HepG2 (cell line): Measurements from ENCODE around the gene ZMIZ1. TPM values are rescaled to one million over a fixed set of nuclear protein-coding genes. Genes with fewer than 3 reads are reported as not detected.
A peak's percentile ranks its signal among the peaks of the same experiment; 100 is the strongest.

Source experiments
- AGO2 ChIP-seq: fragments of 200-400 bp; formaldehyde crosslinking; optimal IDR thresholded peaks from 2 replicates; pipeline ENCODE3; 2017; ENCODE audit warnings: mild to moderate bottlenecking, low read depth, low read length, moderate library complexity
- AKAP8 ChIP-seq: sonication (generic); formaldehyde crosslinking; IDR thresholded peaks from 2 replicates; pipeline ENCODE4 v1.5.1; 2020; ENCODE audit warnings: mild to moderate bottlenecking, missing genetic modification reagents
- ARHGAP35 ChIP-seq: sonication (generic); formaldehyde crosslinking; IDR thresholded peaks from 2 replicates; pipeline ENCODE4 v1.9.0; 2022; ENCODE audit warnings: mild to moderate bottlenecking, inconsistent platforms, moderate library complexity, missing genetic modification reagents, borderline replicate concordance
- ARNT ChIP-seq: fragments of 450-650 bp; IDR thresholded peaks from 2 replicates; pipeline ENCODE4 v1.6.1; 2017
- CENPT ChIP-seq: sonication (generic); formaldehyde crosslinking; IDR thresholded peaks from 2 replicates; pipeline ENCODE4 v1.8.0; 2022; ENCODE audit warnings: low read depth, mild to moderate bottlenecking, moderate library complexity, missing genetic modification reagents
- EP300 ChIP-seq, 3 experiments: sonication (generic) in 1 of 3; formaldehyde crosslinking in 1 of 3; IDR thresholded peaks; 2 replicates each; pipeline versions ENCODE4 v1.5.1 to v1.6.1; 2011 to 2020; ENCODE audit warnings: low read depth in 2 of 3, low read length in 2 of 3, borderline replicate concordance in 1 of 3, improper control_type of control experiment in 1 of 3, mild to moderate bottlenecking in 1 of 3, missing genetic modification reagents in 1 of 3, moderate library complexity in 1 of 3
- FOXA3 ChIP-seq: IDR thresholded peaks from 2 replicates; pipeline ENCODE4 v1.6.1; 2016; ENCODE audit warnings: missing genetic modification reagents, missing compliant biosample characterization
- JUNB ChIP-seq: sonication (generic); formaldehyde crosslinking; IDR thresholded peaks from 2 replicates; pipeline ENCODE4 v1.8.0; 2022; ENCODE audit warnings: missing genetic modification reagents, mild to moderate bottlenecking, borderline replicate concordance
- KLF9 ChIP-seq: IDR thresholded peaks from 2 replicates; pipeline ENCODE4 v1.6.1; 2016; ENCODE audit warnings: low read depth
- NFRKB ChIP-seq: fragments of 450-650 bp; IDR thresholded peaks from 2 replicates; pipeline ENCODE4 v1.6.1; 2017
- PITX1 ChIP-seq: sonication (generic); formaldehyde crosslinking; IDR thresholded peaks from 2 replicates; pipeline ENCODE4 v1.5.1; 2020; ENCODE audit warnings: mild to moderate bottlenecking, missing genetic modification reagents
- PRMT3 ChIP-seq: sonication (generic); formaldehyde crosslinking; IDR thresholded peaks from 2 replicates; pipeline ENCODE4 v1.8.1; 2022; ENCODE audit warnings: low read depth, mild to moderate bottlenecking, moderate library complexity, missing genetic modification reagents, borderline replicate concordance
- RNF2 ChIP-seq: fragments of 450-650 bp; conservative IDR thresholded peaks from 2 replicates; pipeline ENCODE4 v1.6.1; 2016; ENCODE audit warnings: low read depth
- SAP130 ChIP-seq: IDR thresholded peaks from 2 replicates; pipeline ENCODE4 v1.6.1; 2016; ENCODE audit warnings: low read depth
- SOX6 ChIP-seq, 2 experiments: fragments of 450-650 bp in 1 of 2; sonication (generic) in 1 of 2; formaldehyde crosslinking in 1 of 2; IDR thresholded peaks; 2 replicates each; pipeline versions ENCODE4 v1.4.0 to v1.6.1; 2017 to 2020; ENCODE audit warnings: antibody characterized with exemption in 1 of 2, mild to moderate bottlenecking in 1 of 2, missing genetic modification reagents in 1 of 2
- SPEN ChIP-seq: sonication (generic); formaldehyde crosslinking; IDR thresholded peaks from 2 replicates; pipeline ENCODE4 v1.5.1; 2020; ENCODE audit warnings: low read depth, mild to moderate bottlenecking, missing genetic modification reagents
- SRSF4 ChIP-seq: fragments of 200-400 bp; formaldehyde crosslinking; IDR thresholded peaks from one replicate; pipeline ENCODE4 v1.6.1; 2018; ENCODE audit warnings: mild to moderate bottlenecking, low read depth, low read length, moderate library complexity; ENCODE audit not compliant: poor library complexity, severe bottlenecking
- TCF7L2 ChIP-seq: IDR thresholded peaks from 2 replicates; pipeline ENCODE4 v1.6.1; 2011; ENCODE audit warnings: mild to moderate bottlenecking, low read depth, low read length, moderate library complexity
- WIZ ChIP-seq: sonication (generic); formaldehyde crosslinking; IDR thresholded peaks from 2 replicates; pipeline ENCODE4 v1.5.1; 2020; ENCODE audit warnings: mild to moderate bottlenecking, missing genetic modification reagents
- ZNF530 ChIP-seq: sonication (generic); formaldehyde crosslinking; IDR thresholded peaks from 2 replicates; pipeline ENCODE4 v1.5.0; 2020; ENCODE audit warnings: low read depth, mild to moderate bottlenecking, missing genetic modification reagents
- ZNF737 ChIP-seq: sonication (generic); formaldehyde crosslinking; IDR thresholded peaks from 2 replicates; pipeline ENCODE4 v1.5.0; 2020; ENCODE audit warnings: missing genetic modification reagents, mild to moderate bottlenecking, borderline replicate concordance
- ZNF878 ChIP-seq: sonication (generic); formaldehyde crosslinking; IDR thresholded peaks from 2 replicates; pipeline ENCODE4 v1.8.1; 2023; ENCODE audit warnings: mild to moderate bottlenecking, missing genetic modification reagents, moderate library complexity
- polyA plus RNA-seq, 8 experiments: library from polyadenylated mRNA; depleted of rRNA in 3 of 8; stranded (reverse) in 7 of 8; unstranded in 1 of 8; fragments of >200 nt; fragmentation: Illumina TruSeq in 4 of 8; extraction: Trizol in 4 of 8; gene quantifications; 2 replicates each; pipeline versions ENCODE4 v1.2.1 to v1.2.3, GENCODE V29; 2011 to 2016; ENCODE audit warnings: low read depth in 4 of 8, missing spikeins in 1 of 8, mixed read lengths in 1 of 8; ENCODE audit not compliant: insufficient read depth in 1 of 8
- total RNA-seq, 5 experiments: library from RNA; depleted of rRNA; stranded (reverse); fragments of >200 nt; fragmentation: Illumina TruSeq; extraction: Trizol; gene quantifications; 2 replicates each; pipeline ENCODE4 v1.2.3, GENCODE V29; 2016; ENCODE audit warnings: low read depth in 1 of 5
- TF ChIP-seq, protein P1 (sequence below): sonication (generic); formaldehyde crosslinking; IDR thresholded peaks from 2 replicates; pipeline ENCODE4 v1.9.0; 2021; ENCODE audit warnings: missing genetic modification reagents, mild to moderate bottlenecking, borderline replicate concordance
- TF ChIP-seq, protein P2 (sequence below): sonication (generic); formaldehyde crosslinking; conservative IDR thresholded peaks from 2 replicates; pipeline ENCODE4 v1.8.0; 2022; ENCODE audit warnings: mild to moderate bottlenecking, moderate library complexity, missing genetic modification reagents
- TF ChIP-seq, protein P3 (sequence below): sonication (generic); formaldehyde crosslinking; IDR thresholded peaks from 2 replicates; pipeline ENCODE4 v1.4.0; 2020; ENCODE audit warnings: mild to moderate bottlenecking, missing genetic modification reagents

Gene ZMIZ1
- total and polyA plus RNA-seq, 2 of the 13 experiments (the other 11 are each of a cell fraction or from before 2014, with no cell fraction given), result 5.3 to 10.2 TPM

DNA sequence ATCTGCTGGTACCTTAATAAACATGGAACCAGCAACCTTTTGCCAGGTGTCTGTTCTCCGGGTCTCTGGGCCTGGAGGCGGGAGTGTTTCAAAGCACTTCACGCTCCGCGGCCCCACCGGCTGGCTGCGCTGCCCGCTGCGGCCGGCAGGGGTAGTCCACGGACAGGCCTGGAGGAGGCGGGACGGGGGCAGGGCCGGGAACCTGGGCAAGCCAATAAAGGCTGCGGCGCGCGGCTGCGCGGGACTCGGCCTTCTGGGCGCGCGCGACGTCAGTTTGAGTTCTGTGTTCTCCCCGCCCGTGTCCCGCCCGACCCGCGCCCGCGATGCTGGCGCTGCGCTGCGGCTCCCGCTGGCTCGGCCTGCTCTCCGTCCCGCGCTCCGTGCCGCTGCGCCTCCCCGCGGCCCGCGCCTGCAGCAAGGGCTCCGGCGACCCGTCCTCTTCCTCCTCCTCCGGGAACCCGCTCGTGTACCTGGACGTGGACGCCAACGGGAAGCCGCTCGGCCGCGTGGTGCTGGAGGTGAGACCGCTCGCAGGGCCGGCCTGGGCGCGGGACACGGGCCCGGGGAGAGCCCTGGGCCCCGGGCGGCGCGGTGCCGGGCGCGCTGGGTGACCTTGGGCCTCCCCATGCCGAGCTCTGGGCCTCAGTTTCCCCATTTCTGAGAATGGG lies 278.6 kb downstream of the ZMIZ1 start, which contains the start of gene PPIF (continued):
- TF ChIP-seq, protein P1, sequence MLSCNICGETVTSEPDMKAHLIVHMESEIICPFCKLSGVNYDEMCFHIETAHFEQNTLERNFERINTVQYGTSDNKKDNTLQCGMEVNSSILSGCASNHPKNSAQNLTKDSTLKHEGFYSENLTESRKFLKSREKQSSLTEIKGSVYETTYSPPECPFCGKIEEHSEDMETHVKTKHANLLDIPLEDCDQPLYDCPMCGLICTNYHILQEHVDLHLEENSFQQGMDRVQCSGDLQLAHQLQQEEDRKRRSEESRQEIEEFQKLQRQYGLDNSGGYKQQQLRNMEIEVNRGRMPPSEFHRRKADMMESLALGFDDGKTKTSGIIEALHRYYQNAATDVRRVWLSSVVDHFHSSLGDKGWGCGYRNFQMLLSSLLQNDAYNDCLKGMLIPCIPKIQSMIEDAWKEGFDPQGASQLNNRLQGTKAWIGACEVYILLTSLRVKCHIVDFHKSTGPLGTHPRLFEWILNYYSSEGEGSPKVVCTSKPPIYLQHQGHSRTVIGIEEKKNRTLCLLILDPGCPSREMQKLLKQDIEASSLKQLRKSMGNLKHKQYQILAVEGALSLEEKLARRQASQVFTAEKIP (CRISPR knock-in tag), result no peak
- TF ChIP-seq SOX6 (IDR thresholded peaks at IDR 0.05) (no peak), SOX6 (CRISPR knock-in tag; IDR thresholded peaks at IDR 0.05) (no peak), AKAP8 (CRISPR knock-in tag) (no peak), ZNF737 (CRISPR knock-in tag) (no peak), SPEN (peak; percentile 59), TCF7L2 (no peak), NFRKB (no peak), AGO2 (peak; percentile 93), SRSF4 (no peak), ARNT (no peak), ARHGAP35 (CRISPR knock-in tag) (no peak), ZNF878 (CRISPR knock-in tag) (no peak), KLF9 (no peak), PRMT3 (CRISPR knock-in tag) (peak; percentile 72; the same call in 1 of the 2 replicates), FOXA3 (CRISPR knock-in tag) (0 out of 2 replicates have a peak, but pooled peaks have one; percentile 34), CENPT (CRISPR knock-in tag) (no peak), WIZ (no peak), JUNB (CRISPR knock-in tag) (no peak), SAP130 (no peak; the same call in 1 of the 2 replicates), EP300 (IDR thresholded peaks at IDR 0.05; ENCODE audit: low read depth in 2 of 2, low read length in 2 of 2) (no peak), EP300 (CRISPR knock-in tag; IDR thresholded peaks at IDR 0.05; ENCODE audit: borderline replicate concordance) (no peak), RNF2 (peak; percentile 63; the same call in 1 of the 2 replicates), ZNF530 (CRISPR knock-in tag) (no peak), PITX1 (CRISPR knock-in tag) (no peak)
- TF ChIP-seq, protein P2, sequence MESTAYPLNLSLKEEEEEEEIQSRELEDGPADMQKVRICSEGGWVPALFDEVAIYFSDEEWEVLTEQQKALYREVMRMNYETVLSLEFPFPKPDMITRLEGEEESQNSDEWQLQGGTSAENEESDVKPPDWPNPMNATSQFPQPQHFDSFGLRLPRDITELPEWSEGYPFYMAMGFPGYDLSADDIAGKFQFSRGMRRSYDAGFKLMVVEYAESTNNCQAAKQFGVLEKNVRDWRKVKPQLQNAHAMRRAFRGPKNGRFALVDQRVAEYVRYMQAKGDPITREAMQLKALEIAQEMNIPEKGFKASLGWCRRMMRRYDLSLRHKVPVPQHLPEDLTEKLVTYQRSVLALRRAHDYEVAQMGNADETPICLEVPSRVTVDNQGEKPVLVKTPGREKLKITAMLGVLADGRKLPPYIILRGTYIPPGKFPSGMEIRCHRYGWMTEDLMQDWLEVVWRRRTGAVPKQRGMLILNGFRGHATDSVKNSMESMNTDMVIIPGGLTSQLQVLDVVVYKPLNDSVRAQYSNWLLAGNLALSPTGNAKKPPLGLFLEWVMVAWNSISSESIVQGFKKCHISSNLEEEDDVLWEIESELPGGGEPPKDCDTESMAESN, result peak; percentile 51
- TF ChIP-seq, protein P3, sequence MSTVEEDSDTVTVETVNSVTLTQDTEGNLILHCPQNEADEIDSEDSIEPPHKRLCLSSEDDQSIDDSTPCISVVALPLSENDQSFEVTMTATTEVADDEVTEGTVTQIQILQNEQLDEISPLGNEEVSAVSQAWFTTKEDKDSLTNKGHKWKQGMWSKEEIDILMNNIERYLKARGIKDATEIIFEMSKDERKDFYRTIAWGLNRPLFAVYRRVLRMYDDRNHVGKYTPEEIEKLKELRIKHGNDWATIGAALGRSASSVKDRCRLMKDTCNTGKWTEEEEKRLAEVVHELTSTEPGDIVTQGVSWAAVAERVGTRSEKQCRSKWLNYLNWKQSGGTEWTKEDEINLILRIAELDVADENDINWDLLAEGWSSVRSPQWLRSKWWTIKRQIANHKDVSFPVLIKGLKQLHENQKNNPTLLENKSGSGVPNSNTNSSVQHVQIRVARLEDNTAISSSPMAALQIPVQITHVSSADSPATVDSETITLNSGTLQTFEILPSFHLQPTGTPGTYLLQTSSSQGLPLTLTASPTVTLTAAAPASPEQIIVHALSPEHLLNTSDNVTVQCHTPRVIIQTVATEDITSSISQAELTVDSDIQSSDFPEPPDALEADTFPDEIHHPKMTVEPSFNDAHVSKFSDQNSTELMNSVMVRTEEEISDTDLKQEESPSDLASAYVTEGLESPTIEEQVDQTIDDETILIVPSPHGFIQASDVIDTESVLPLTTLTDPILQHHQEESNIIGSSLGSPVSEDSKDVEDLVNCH, result no peak
